ENCODE results near the gene CYSRT1. TPM values are rescaled to one million over a fixed set of nuclear protein-coding genes. Genes with fewer than 3 reads are reported as not detected.
"Not testable (repeated sequence)": the region's sequence is repeated elsewhere in the genome, so short reads cannot be mapped to it uniquely, and the experiment has no call there.

CYSRT1 gene
- total and polyA plus RNA-seq, 7 experiments from 2014 or later: 0.45 to 0.63 (median 0.49) TPM; not detected in 3

DNA sequence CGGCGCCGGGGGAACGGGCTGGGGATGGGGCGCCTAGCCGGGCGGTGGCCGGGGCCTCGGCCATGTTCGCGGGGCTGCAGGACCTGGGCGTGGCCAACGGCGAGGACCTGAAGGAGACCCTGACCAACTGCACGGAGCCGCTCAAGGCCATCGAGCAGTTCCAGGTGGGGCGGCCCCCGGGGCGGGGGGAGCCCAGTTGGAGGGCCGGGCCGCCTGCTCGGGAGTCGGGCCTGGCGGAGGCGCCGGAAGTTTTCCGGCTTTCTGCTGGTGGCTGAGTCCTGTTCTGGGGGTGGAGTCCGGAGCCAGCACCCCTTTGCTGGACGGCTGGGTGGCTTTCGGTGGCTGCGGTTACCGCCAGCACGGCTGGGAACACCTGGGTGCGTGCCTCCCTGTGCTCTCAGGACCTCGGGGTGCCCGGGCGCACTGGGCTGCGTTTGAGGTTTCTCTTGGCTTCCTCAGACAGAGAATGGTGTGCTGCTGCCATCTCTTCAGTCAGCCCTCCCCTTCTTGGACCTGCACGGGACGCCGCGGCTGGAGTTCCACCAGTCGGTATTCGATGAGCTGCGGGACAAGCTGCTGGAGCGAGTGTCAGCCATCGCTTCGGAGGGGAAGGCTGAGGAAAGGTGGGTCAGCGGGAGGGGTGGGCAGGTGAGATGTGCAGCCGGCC is 30.6 kb downstream of the CYSRT1 start:
- peaks cover 0 to 31% (median 0%) of the 10 kb centered on the region in 3 experiments for H3K36me3 ChIP-seq (ENCODE audit: control insufficient read depth in 2 of 3, insufficient read depth in 3 of 3, low read length in 3 of 3)
- peaks cover 11% of the 10 kb centered on the region in 2 donors for H3K4me1 ChIP-seq (ENCODE audit: control insufficient read depth in 2 of 2, insufficient read depth in 2 of 2, low read length in 2 of 2)
- H3K27ac ChIP-seq (ENCODE audit: low read depth, low read length): peak overlapping the region; percentile 70
- peak in 1 of 9 donors; percentile 24 for DNase-seq
- H3K4me3 ChIP-seq (ENCODE audit: low read length): peak overlapping the region; percentile 91
- no peaks in the 10 kb centered on the region for H3K9me3 ChIP-seq (ENCODE audit: control insufficient read depth in 2 of 3, low read length in 3 of 3)
- no peaks in the 10 kb centered on the region for H3K27me3 Mint-ChIP-seq
- no peak for ATAC-seq
- H3K36me3 Mint-ChIP-seq: peaks cover 0 to 8% (median 0%) of the 10 kb centered on the region in 5 donors
- peaks cover 0 to 22% (median 17%) of the 10 kb centered on the region in 7 donors for H3K4me1 Mint-ChIP-seq
- intact Hi-C loops (cut with micrococcal nuclease): loop anchor here (1.0 to 2.0 kb wide), 7 partner anchors 14 to 311 kb away; partner anchors contain the start of genes TUBB4B (in 2 of the 2), ANAPC2 (in 1 of the 2), FBXW5 (in 1 of the 2) and NDOR1 (in 1 of the 2)
- H3K27me3 ChIP-seq (ENCODE audit: control insufficient read depth in 2 of 2, insufficient read depth in 2 of 2, low read length in 2 of 2): no peaks in the 10 kb centered on the region
- H3K4me3 Mint-ChIP-seq: peak overlapping the region; percentile 79 to 94 (median 88)
- ChIA-PET POLR2A (interaction anchor here (0.7 to 9.5 kb wide), 13 partner anchors 10 to 847 kb away, joined by 3 to 168 read pairs (median 4); partner anchors contain the start of genes ANAPC2, EXD3, MAN1B1 and NOXA1), CTCF (interaction anchor here (0.8 to 2.6 kb wide), 3 partner anchors 15 to 19 kb away, joined by 4 to 9 read pairs (median 6); partner anchors contain the start of gene TUBB4B)
- peak overlapping the region in 5 of 9 donors; percentile 65 to 91 (median 79) for H3K27ac Mint-ChIP-seq
- H3K9me3 Mint-ChIP-seq: peaks cover 0 to 1% (median 0%) of the 10 kb centered on the region in 11 donors

DNA sequence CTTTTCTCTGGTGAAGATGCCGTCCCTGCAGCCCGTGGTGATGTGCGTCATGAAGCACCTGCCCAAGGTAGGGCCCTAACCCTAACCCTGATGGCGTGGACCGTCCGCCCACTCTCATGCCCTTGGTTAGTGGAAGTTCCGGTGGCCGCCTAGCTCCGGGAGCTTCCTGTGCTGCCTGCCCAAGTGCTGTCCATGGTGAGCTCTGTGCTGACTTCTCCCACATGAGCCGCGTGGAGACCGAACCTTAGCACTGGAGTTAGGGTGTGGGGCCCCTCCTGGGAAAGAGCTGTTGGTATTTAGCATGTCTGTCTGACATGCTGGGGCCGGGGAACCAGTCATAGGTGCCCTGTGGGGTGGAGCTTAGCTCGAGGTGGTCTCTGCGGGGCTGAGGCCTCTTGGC is 31.4 kb downstream of the CYSRT1 start:
- Mint-ChIP-seq H3K27me3 (no peaks in the 10 kb centered on the region), H3K4me3 (peak overlapping the region; percentile 79 to 94 (median 88)), H3K9me3 (peaks cover 0 to 1% (median 0%) of the 10 kb centered on the region in 11 donors), H3K36me3 (peaks cover 0 to 8% (median 0%) of the 10 kb centered on the region in 5 donors), H3K27ac (peak overlapping the region in 2 of 9 donors; percentile 51 to 60), H3K4me1 (peaks cover 0 to 22% (median 17%) of the 10 kb centered on the region in 7 donors)
- no peaks in the 10 kb centered on the region for H3K27me3 ChIP-seq (ENCODE audit: control insufficient read depth in 2 of 2, insufficient read depth in 2 of 2, low read length in 2 of 2)
- DNase-seq (no peak), ATAC-seq (no peak)
- intact Hi-C loops (cut with micrococcal nuclease): no loop called here
- H3K36me3 ChIP-seq (ENCODE audit: control insufficient read depth in 2 of 3, insufficient read depth in 3 of 3, low read length in 3 of 3): peaks cover 0 to 31% (median 0%) of the 10 kb centered on the region in 3 experiments
- no peaks in the 10 kb centered on the region for H3K9me3 ChIP-seq (ENCODE audit: control insufficient read depth in 2 of 3, low read length in 3 of 3)
- peaks cover 11% of the 10 kb centered on the region in 2 donors for H3K4me1 ChIP-seq (ENCODE audit: control insufficient read depth in 2 of 2, insufficient read depth in 2 of 2, low read length in 2 of 2)
- no peak overlapping the region for H3K27ac ChIP-seq (ENCODE audit: low read depth, low read length)
- ChIA-PET POLR2A (interaction anchor here (0.7 to 9.5 kb wide), 10 partner anchors 9 to 275 kb away, joined by 3 to 168 read pairs (median 4); partner anchors contain the start of genes MAN1B1, TPRN and TUBB4B), CTCF (interaction anchor here (0.6 to 1.4 kb wide), 4 partner anchors 15 to 449 kb away, joined by 3 to 6 read pairs (median 4); partner anchors contain the start of genes RABL6 and TUBB4B)
- peak overlapping the region; percentile 91 for H3K4me3 ChIP-seq (ENCODE audit: low read length)

- Mint-ChIP-seq H3K4me3 (peak overlapping the region in 9 of 10 donors; percentile 42 to 94 (median 88)), H3K36me3 (peaks cover 0 to 12% (median 4%) of the 10 kb centered on the region in 5 donors), H3K4me1 (peaks cover 0 to 22% (median 17%) of the 10 kb centered on the region in 7 donors), H3K27me3 (no peaks in the 10 kb centered on the region), H3K27ac (no peak overlapping the region), H3K9me3 (peaks cover 0 to 1% (median 0%) of the 10 kb centered on the region in 11 donors)
- ATAC-seq (no peak), DNase-seq (no peak)
- peaks cover 11% of the 10 kb centered on the region in 2 donors for H3K4me1 ChIP-seq (ENCODE audit: control insufficient read depth in 2 of 2, insufficient read depth in 2 of 2, low read length in 2 of 2)
- ChIA-PET POLR2A (interaction anchor here (1.1 to 9.5 kb wide), 7 partner anchors 9 to 128 kb away, joined by 3 to 168 read pairs (median 4); partner anchors contain the start of genes TPRN and TUBB4B), CTCF (interaction anchor here (1.2 to 1.4 kb wide), 2 partner anchors 17 to 20 kb away, joined by 4 to 6 read pairs; no protein-coding TSS in a partner anchor)
- no peaks in the 10 kb centered on the region for H3K9me3 ChIP-seq (ENCODE audit: control insufficient read depth in 2 of 3, low read length in 3 of 3)
- H3K27ac ChIP-seq (ENCODE audit: low read depth, low read length): no peak overlapping the region
- no peaks in the 10 kb centered on the region for H3K27me3 ChIP-seq (ENCODE audit: control insufficient read depth in 2 of 2, insufficient read depth in 2 of 2, low read length in 2 of 2)
- peaks cover 0 to 31% (median 0%) of the 10 kb centered on the region in 3 experiments for H3K36me3 ChIP-seq (ENCODE audit: control insufficient read depth in 2 of 3, insufficient read depth in 3 of 3, low read length in 3 of 3)
- no peak overlapping the region for H3K4me3 ChIP-seq (ENCODE audit: low read length)
- intact Hi-C loops (cut with micrococcal nuclease): no loop called here
These were observed 31.9 kb downstream of the CYSRT1 start for GRCh38 chr9:137256856-137257255.

GRCh38 chr9:137262173-137262908 is 37.4 kb downstream of the CYSRT1 start:
- H3K27ac Mint-ChIP-seq, ATAC-seq: not testable (repeated sequence)
- CTCF ChIA-PET: interaction anchor here (1.4 kb wide), 1 partner anchor 26 kb away, joined by 3 read pairs; no protein-coding TSS in a partner anchor

DNA sequence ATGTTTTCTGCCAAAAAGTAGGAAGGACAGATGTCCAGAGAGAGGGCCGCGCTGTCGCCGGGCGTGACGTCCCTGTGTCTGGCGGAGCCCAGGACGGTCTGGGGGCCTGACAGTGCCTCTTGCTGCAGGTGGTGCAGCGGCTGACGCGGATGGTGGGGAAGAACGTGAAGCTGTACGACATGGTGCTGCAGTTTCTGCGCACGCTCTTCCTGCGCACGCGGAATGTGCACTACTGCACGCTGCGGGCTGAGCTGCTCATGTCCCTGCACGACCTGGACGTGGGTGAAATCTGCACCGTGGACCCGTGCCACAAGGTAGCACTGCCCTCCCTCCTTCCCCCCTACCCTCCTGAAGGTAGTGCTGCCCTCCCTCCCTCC is 37.9 kb downstream of the CYSRT1 start:
- no peaks in the 10 kb centered on the region for H3K9me3 Mint-ChIP-seq
- peaks cover 0 to 5% (median 0%) of the 10 kb centered on the region in 7 donors for H3K4me1 Mint-ChIP-seq
- no peaks in the 10 kb centered on the region for H3K27me3 Mint-ChIP-seq
- ChIA-PET CTCF (no interaction called here), POLR2A (no interaction called here)
- no peaks in the 10 kb centered on the region for H3K9me3 ChIP-seq (ENCODE audit: control insufficient read depth in 2 of 3, low read length in 3 of 3)
- H3K27me3 ChIP-seq (ENCODE audit: control insufficient read depth in 2 of 2, insufficient read depth in 2 of 2, low read length in 2 of 2): no peaks in the 10 kb centered on the region
- no peak for ATAC-seq
- no peak overlapping the region for H3K27ac ChIP-seq (ENCODE audit: low read depth, low read length)
- peak in 1 of 9 donors; percentile 3 for DNase-seq
- intact Hi-C loops (cut with micrococcal nuclease): loop anchor here in 1 of 2 donors (1.0 kb wide), 1 partner anchor 27 kb away; no protein-coding TSS in a partner anchor
- no peak overlapping the region for H3K27ac Mint-ChIP-seq
- H3K36me3 Mint-ChIP-seq: peaks cover 0 to 23% (median 6%) of the 10 kb centered on the region in 5 donors
- no peaks in the 10 kb centered on the region for H3K4me1 ChIP-seq (ENCODE audit: control insufficient read depth in 2 of 2, insufficient read depth in 2 of 2, low read length in 2 of 2)
- no peak overlapping the region for H3K4me3 ChIP-seq (ENCODE audit: low read length)
- no peak overlapping the region for H3K4me3 Mint-ChIP-seq
- H3K36me3 ChIP-seq (ENCODE audit: control insufficient read depth in 2 of 3, insufficient read depth in 3 of 3, low read length in 3 of 3): peaks cover 0 to 60% (median 4%) of the 10 kb centered on the region in 3 experiments

More at GRCh38 chr9:137262173-137262908, 37.4 kb downstream of the CYSRT1 start:
- intact Hi-C loops (cut with micrococcal nuclease): loop anchor here in 1 of 2 donors (1.0 kb wide), 1 partner anchor 26 kb away; no protein-coding TSS in a partner anchor
- H3K27ac ChIP-seq (ENCODE audit: low read depth, low read length); H3K4me1 Mint-ChIP-seq; H3K4me3 Mint-ChIP-seq; H3K4me3 ChIP-seq (ENCODE audit: low read length); H3K27me3 ChIP-seq (ENCODE audit: control insufficient read depth in 2 of 2, insufficient read depth in 2 of 2, low read length in 2 of 2); H3K9me3 ChIP-seq (ENCODE audit: control insufficient read depth in 2 of 3, low read length in 3 of 3); H3K4me1 ChIP-seq (ENCODE audit: control insufficient read depth in 2 of 2, insufficient read depth in 2 of 2, low read length in 2 of 2); H3K27me3 Mint-ChIP-seq; POLR2A ChIA-PET; H3K9me3 Mint-ChIP-seq: not testable (repeated sequence)
- DNase-seq: peak in 1 of 9 donors; percentile 3
- H3K36me3 ChIP-seq (ENCODE audit: control insufficient read depth in 2 of 3, insufficient read depth in 3 of 3, low read length in 3 of 3): peaks cover 0 to 58% (median 4%) of the 10 kb centered on the region in 3 experiments
- peaks cover 0 to 19% (median 6%) of the 10 kb centered on the region in 5 donors for H3K36me3 Mint-ChIP-seq

DNA sequence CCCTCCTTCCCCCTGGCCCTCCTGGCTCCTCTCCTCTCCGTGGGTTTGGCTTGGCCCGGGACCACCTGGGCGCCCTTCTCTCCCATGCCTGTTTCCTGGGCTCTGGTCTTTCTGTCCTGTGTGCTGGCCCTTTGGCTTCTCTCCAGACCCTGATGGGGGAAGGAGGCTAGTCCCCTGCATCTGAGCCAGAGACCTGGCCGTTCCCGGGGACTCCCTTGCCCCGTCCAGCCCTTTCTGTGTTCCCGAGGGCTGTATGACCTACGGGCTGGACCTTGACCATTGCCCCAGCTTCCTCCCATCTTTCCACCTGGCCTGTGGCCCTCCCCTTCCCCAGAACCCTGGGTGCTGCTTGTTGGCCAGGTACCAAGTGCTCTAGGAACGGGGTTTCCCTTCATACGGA is 38.5 kb downstream of the CYSRT1 start:
- peaks cover 0 to 60% (median 4%) of the 10 kb centered on the region in 3 experiments for H3K36me3 ChIP-seq (ENCODE audit: control insufficient read depth in 2 of 3, insufficient read depth in 3 of 3, low read length in 3 of 3)
- H3K27me3 ChIP-seq (ENCODE audit: control insufficient read depth in 2 of 2, insufficient read depth in 2 of 2, low read length in 2 of 2): no peaks in the 10 kb centered on the region

More for the DNA sequence above, 38.5 kb downstream of the CYSRT1 start:
- intact Hi-C loops (cut with micrococcal nuclease): no loop called here
- no peaks in the 10 kb centered on the region for H3K9me3 ChIP-seq (ENCODE audit: control insufficient read depth in 2 of 3, low read length in 3 of 3)
- peaks cover 2 to 25% (median 6%) of the 10 kb centered on the region in 5 donors for H3K36me3 Mint-ChIP-seq
- no peak overlapping the region for H3K27ac Mint-ChIP-seq
- POLR2A ChIA-PET: interaction anchor here (1.1 kb wide), 1 partner anchor 9 kb away, joined by 5 read pairs; no protein-coding TSS in a partner anchor
- H3K4me3 ChIP-seq (ENCODE audit: low read length): no peak overlapping the region
- no peaks in the 10 kb centered on the region for H3K4me1 ChIP-seq (ENCODE audit: control insufficient read depth in 2 of 2, insufficient read depth in 2 of 2, low read length in 2 of 2)
- H3K4me3 Mint-ChIP-seq: no peak overlapping the region
- no peak overlapping the region for H3K27ac ChIP-seq (ENCODE audit: low read depth, low read length)
- H3K9me3 Mint-ChIP-seq: no peaks in the 10 kb centered on the region
- CTCF ChIA-PET: no interaction called here
- H3K4me1 Mint-ChIP-seq: peaks cover 0 to 6% (median 2%) of the 10 kb centered on the region in 7 donors
- DNase-seq (no peak), ATAC-seq (no peak)
- no peaks in the 10 kb centered on the region for H3K27me3 Mint-ChIP-seq

Data from naive thymus-derived CD4-positive, alpha-beta T cell (primary cell).